HL-60 (cell line): Measurements from ENCODE around the gene PGAM2.

ENCODE experiments used
- POLR2AphosphoS5 ChIP-seq: IDR thresholded peaks from 2 replicates; pipeline ENCODE4 v1.6.1; 2012; ENCODE audit warnings: low read depth
- TF ChIP-seq, protein P1 (sequence below): IDR thresholded peaks from one replicate; pipeline ENCODE4 v1.5.1; 2011; ENCODE audit warnings: low read length, control low read depth, inconsistent platforms; ENCODE audit not compliant: insufficient read depth
- TF ChIP-seq, protein P2 (sequence below): IDR thresholded peaks from 2 replicates; pipeline ENCODE4 v1.6.1; 2012; ENCODE audit warnings: low read depth; ENCODE audit not compliant: insufficient replicate concordance

DNA sequence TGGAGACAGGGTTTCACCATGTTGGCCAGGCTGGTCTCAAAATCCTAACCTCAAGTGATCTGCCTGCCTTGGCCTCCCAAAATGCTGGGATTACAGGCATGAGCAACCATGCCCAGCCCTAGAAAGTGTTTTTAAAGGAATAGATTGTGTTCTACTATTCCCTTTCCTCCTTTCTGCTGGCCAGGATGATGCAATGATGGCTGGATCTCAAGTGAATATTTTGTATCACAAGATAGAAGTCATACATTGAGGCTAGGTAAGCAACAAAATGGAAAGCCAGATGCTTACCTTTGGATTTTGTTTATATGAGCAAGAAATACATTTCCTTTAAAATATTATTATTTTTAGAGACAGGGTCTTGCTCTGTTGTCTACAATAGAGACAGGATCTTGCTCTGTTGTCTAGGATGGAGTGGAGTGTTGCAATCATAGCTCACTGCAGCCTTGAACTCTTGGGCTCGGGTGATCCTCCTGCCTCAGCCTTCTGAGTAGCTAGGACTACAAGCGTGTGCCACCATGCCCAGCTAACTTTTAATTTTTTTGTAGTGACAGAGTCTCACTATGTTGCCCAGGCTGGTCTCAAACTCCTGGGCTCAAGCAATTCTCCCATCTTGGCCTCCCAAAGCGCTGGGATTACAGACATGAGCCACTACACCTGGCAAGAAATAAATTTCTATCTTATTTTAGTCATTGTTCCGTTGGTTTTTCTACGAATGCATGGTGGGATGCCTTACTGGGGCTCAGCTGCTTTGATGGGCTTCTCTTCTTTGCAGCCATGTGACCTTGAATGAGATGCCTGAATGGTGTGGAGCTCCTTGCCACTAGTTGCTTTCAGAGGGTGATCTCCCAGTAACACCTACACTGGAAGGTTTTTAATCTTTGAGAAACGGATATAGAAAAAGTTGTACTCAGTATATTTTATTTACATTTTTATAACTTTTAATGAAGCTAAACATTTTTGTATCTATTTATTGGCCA lies 33.0 kb upstream of the PGAM2 start:
- TF ChIP-seq, protein P1, sequence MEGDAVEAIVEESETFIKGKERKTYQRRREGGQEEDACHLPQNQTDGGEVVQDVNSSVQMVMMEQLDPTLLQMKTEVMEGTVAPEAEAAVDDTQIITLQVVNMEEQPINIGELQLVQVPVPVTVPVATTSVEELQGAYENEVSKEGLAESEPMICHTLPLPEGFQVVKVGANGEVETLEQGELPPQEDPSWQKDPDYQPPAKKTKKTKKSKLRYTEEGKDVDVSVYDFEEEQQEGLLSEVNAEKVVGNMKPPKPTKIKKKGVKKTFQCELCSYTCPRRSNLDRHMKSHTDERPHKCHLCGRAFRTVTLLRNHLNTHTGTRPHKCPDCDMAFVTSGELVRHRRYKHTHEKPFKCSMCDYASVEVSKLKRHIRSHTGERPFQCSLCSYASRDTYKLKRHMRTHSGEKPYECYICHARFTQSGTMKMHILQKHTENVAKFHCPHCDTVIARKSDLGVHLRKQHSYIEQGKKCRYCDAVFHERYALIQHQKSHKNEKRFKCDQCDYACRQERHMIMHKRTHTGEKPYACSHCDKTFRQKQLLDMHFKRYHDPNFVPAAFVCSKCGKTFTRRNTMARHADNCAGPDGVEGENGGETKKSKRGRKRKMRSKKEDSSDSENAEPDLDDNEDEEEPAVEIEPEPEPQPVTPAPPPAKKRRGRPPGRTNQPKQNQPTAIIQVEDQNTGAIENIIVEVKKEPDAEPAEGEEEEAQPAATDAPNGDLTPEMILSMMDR, result no peak
- no peak for TF ChIP-seq POLR2AphosphoS5
- TF ChIP-seq, protein P2, sequence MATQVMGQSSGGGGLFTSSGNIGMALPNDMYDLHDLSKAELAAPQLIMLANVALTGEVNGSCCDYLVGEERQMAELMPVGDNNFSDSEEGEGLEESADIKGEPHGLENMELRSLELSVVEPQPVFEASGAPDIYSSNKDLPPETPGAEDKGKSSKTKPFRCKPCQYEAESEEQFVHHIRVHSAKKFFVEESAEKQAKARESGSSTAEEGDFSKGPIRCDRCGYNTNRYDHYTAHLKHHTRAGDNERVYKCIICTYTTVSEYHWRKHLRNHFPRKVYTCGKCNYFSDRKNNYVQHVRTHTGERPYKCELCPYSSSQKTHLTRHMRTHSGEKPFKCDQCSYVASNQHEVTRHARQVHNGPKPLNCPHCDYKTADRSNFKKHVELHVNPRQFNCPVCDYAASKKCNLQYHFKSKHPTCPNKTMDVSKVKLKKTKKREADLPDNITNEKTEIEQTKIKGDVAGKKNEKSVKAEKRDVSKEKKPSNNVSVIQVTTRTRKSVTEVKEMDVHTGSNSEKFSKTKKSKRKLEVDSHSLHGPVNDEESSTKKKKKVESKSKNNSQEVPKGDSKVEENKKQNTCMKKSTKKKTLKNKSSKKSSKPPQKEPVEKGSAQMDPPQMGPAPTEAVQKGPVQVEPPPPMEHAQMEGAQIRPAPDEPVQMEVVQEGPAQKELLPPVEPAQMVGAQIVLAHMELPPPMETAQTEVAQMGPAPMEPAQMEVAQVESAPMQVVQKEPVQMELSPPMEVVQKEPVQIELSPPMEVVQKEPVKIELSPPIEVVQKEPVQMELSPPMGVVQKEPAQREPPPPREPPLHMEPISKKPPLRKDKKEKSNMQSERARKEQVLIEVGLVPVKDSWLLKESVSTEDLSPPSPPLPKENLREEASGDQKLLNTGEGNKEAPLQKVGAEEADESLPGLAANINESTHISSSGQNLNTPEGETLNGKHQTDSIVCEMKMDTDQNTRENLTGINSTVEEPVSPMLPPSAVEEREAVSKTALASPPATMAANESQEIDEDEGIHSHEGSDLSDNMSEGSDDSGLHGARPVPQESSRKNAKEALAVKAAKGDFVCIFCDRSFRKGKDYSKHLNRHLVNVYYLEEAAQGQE, result no peak
